Measurements from ENCODE around the gene IL13. TPM values are rescaled to one million over a fixed set of nuclear protein-coding genes. Genes with fewer than 3 reads are reported as not detected.

Gene IL13
- total and polyA plus RNA-seq, 2 donors (not counting 3 experiments of a cell fraction or from before 2014, with no cell fraction given), result 0.06 TPM; not detected in 1

DNA sequence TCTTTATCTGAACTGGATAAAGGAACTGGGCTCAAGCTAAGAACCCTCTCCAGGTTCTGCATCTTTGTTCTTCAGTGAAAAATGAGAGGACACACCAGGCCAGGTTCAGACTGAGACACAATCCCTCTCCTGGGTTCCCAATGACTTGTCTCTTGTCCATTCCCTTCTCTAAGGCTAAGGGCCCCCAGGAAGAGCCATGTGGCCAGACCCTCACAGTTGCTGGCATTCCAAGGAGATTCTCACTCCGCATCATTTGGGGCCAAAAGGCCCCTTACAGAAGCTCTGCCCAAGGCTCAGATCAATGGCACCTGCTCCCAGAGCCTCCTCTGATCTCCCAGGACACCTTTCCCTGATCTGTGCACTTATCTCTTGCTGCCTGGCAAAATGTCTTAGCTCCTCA, 20.8 kb downstream of the IL13 start:
- no peak for FAIRE-seq
- Histone ChIP-seq H3K27me3 (ENCODE audit: control insufficient read depth in 2 of 2, insufficient read depth in 2 of 2, low read length in 2 of 2) (no peaks in the 10 kb centered on the region), H3K4me1 (ENCODE audit: control insufficient read depth, extremely low read depth, insufficient read depth, low read length) (peaks cover 13% of the 10 kb centered on the region), H3K4me2 (ENCODE audit: insufficient read depth, low read length) (no peak overlapping the region), H3K9me1 (replicated peaks; ENCODE audit: control insufficient read depth, extremely low read depth, insufficient read depth, low read length) (no peaks in the 10 kb centered on the region), H2AFZ (ENCODE audit: low read depth, low read length) (no peak overlapping the region), H3K27ac (ENCODE audit: insufficient read depth, low read depth, low read length) (no peak overlapping the region), H3K9me3 (replicated peaks; ENCODE audit: control insufficient read depth, insufficient read depth, low read length) (no peaks in the 10 kb centered on the region), H3K4me3 (replicated peaks in 1 of 3; ENCODE audit: insufficient read depth in 1 of 3, low read depth in 1 of 3, low read length in 3 of 3) (no peak overlapping the region), H3K79me2 (ENCODE audit: control insufficient read depth, insufficient read depth, low read length) (no peaks in the 10 kb centered on the region), H3K9ac (replicated peaks; ENCODE audit: extremely low read depth, insufficient read depth, low read length) (no peak overlapping the region), H3K36me3 (ENCODE audit: control insufficient read depth in 2 of 2, extremely low read depth in 1 of 2, insufficient read depth in 2 of 2, low read length in 2 of 2) (no peaks in the 10 kb centered on the region), H4K20me1 (replicated peaks; ENCODE audit: control insufficient read depth, extremely low read depth, insufficient read depth, low read length) (no peaks in the 10 kb centered on the region)
- no peak for DNase-seq (ENCODE audit: low read depth, low spot score)
- intact Hi-C loops (cut with micrococcal nuclease) (no loop called here), dilution Hi-C loops (cut with MboI; ENCODE audit: extremely low pct_ligation_motif_present, low sequenced_read_pairs) (no loop called here)
- no peak for TF ChIP-seq MAX (IDR thresholded peaks at IDR 0.05; ENCODE audit: insufficient read depth, insufficient read length)
- TF ChIP-seq MYC (IDR thresholded peaks at IDR 0.05; ENCODE audit: low read depth, low read length), result no peak
- no peak for TF ChIP-seq EZH2 (IDR thresholded peaks at IDR 0.05; ENCODE audit: borderline replicate concordance, low read depth, low read length, severe bottlenecking)
- no peak for TF ChIP-seq CTCF (IDR thresholded peaks at IDR 0.05; ENCODE audit: extremely low read depth in 1 of 2, insufficient read depth in 1 of 2, low read depth in 1 of 2, low read length in 2 of 2)
- no peak for TF ChIP-seq POLR2A (IDR thresholded peaks at IDR 0.05; ENCODE audit: low read depth, low read length)
- no peak for TF ChIP-seq JUN (IDR thresholded peaks at IDR 0.05; ENCODE audit: borderline replicate concordance, insufficient read depth, insufficient read length, low read depth)
- TF ChIP-seq FOS (IDR thresholded peaks at IDR 0.05; ENCODE audit: borderline replicate concordance, insufficient read depth, low read length), result no peak
- no peak for TF ChIP-seq GATA2 (IDR thresholded peaks at IDR 0.05; ENCODE audit: insufficient read depth, insufficient read length, low read depth, low read length)
- no peak for TF ChIP-seq POLR2AphosphoS5 (IDR thresholded peaks at IDR 0.05; ENCODE audit: insufficient read depth, low read depth, low read length)
- ChIA-PET CTCF (interaction anchor here (1.0 kb wide), 1 partner anchor 48 kb away, joined by 3 read pairs; no protein-coding TSS in a partner anchor), POLR2A (no interaction called here)
- no TSS peak for BruUV-seq (replicated peaks)
